ENCODE results near the gene ABCC6.

Gene ABCC6

GRCh38 chr16:16140537-16140936, 82.8 kb downstream of the ABCC6 start:
- H2AK5ac ChIP-seq (ENCODE audit: low read depth, low read length), result no peak overlapping the region
- H2AFZ ChIP-seq (ENCODE audit: low read length), result no peak overlapping the region
- no peak overlapping the region for H2BK5ac ChIP-seq (ENCODE audit: low read length)
- no peak overlapping the region for H3K4ac ChIP-seq (ENCODE audit: low read length)
- DNase-seq (ENCODE audit: low spot score), result no peak
- peaks cover 17 to 30% of the 10 kb centered on the region in 2 donors for H3K36me3 ChIP-seq (replicated peaks in 1 of 2; ENCODE audit: control insufficient read depth in 2 of 2, insufficient read depth in 2 of 2, low read length in 2 of 2)
- no peak overlapping the region for H2BK12ac ChIP-seq (ENCODE audit: low read length)
- H3K14ac ChIP-seq (ENCODE audit: low read length), result no peak overlapping the region
- H2BK120ac ChIP-seq (ENCODE audit: low read depth, low read length), result no peak overlapping the region
- H4K91ac ChIP-seq (ENCODE audit: low read depth, low read length, poor library complexity), result no peak overlapping the region
- no peak overlapping the region for H4K8ac ChIP-seq (ENCODE audit: low read depth, low read length)
- no peak overlapping the region for H3K18ac ChIP-seq (ENCODE audit: low read length)
- no CpG with 5 or more reads among the region's 4 CpGs for WGBS, 2 donors (ENCODE audit: extremely low coverage in 2 of 2, insufficient read length in 2 of 2, insufficient replicate concordance in 1 of 2)
- no peak overlapping the region for H3K23ac ChIP-seq (ENCODE audit: low read depth, low read length, poor library complexity)
- H2BK15ac ChIP-seq (ENCODE audit: low read length), result no peak overlapping the region
- no peaks in the 10 kb centered on the region for H3K4me1 ChIP-seq (ENCODE audit: control insufficient read depth in 2 of 2, insufficient read depth in 1 of 2, low read depth in 1 of 2, low read length in 2 of 2)
- H3K9ac ChIP-seq (ENCODE audit: low read depth, low read length, poor library complexity), result no peak overlapping the region
- no peaks in the 10 kb centered on the region for H3K9me3 ChIP-seq (replicated peaks in 1 of 2; ENCODE audit: control insufficient read depth in 2 of 2, insufficient read depth in 1 of 2, low read depth in 1 of 2, low read length in 2 of 2)
- no peaks in the 10 kb centered on the region for H3K27me3 ChIP-seq (ENCODE audit: control insufficient read depth in 3 of 3, insufficient read depth in 3 of 3, low read depth in 1 of 3, low read length in 3 of 3)
- no peaks in the 10 kb centered on the region for H3K79me1 ChIP-seq (ENCODE audit: low read depth, low read length)
- no peak overlapping the region for H3K4me3 ChIP-seq (ENCODE audit: low read length in 2 of 2)
- no peak overlapping the region for H3K4me2 ChIP-seq (ENCODE audit: insufficient read depth, low read length, poor library complexity, severe bottlenecking)
- H3K27ac ChIP-seq (replicated peaks; ENCODE audit: low read length), result no peak overlapping the region

GRCh38 chr16:16139806-16140205, 83.5 kb downstream of the ABCC6 start:
- no peak overlapping the region for H3K18ac ChIP-seq (ENCODE audit: low read length)
- H3K9me3 ChIP-seq (replicated peaks in 1 of 2; ENCODE audit: control insufficient read depth in 2 of 2, insufficient read depth in 1 of 2, low read depth in 1 of 2, low read length in 2 of 2), result no peaks in the 10 kb centered on the region
- H2BK12ac ChIP-seq (ENCODE audit: low read length), result no peak overlapping the region
- no peak overlapping the region for H4K91ac ChIP-seq (ENCODE audit: low read depth, low read length, poor library complexity)
- H3K14ac ChIP-seq (ENCODE audit: low read length), result no peak overlapping the region
- DNase-seq (ENCODE audit: low spot score), result no peak
- no peaks in the 10 kb centered on the region for H3K4me1 ChIP-seq (ENCODE audit: control insufficient read depth in 2 of 2, insufficient read depth in 1 of 2, low read depth in 1 of 2, low read length in 2 of 2)
- no CpG with 5 or more reads among the region's 7 CpGs for WGBS, 2 donors (ENCODE audit: extremely low coverage in 2 of 2, insufficient read length in 2 of 2, insufficient replicate concordance in 1 of 2)
- no peak overlapping the region for H3K9ac ChIP-seq (ENCODE audit: low read depth, low read length, poor library complexity)
- no peak overlapping the region for H2AFZ ChIP-seq (ENCODE audit: low read length)
- no peak overlapping the region for H2BK5ac ChIP-seq (ENCODE audit: low read length)
- H4K8ac ChIP-seq (ENCODE audit: low read depth, low read length), result no peak overlapping the region
- no peaks in the 10 kb centered on the region for H3K79me1 ChIP-seq (ENCODE audit: low read depth, low read length)
- H3K23ac ChIP-seq (ENCODE audit: low read depth, low read length, poor library complexity), result no peak overlapping the region
- H2AK5ac ChIP-seq (ENCODE audit: low read depth, low read length), result no peak overlapping the region
- H3K36me3 ChIP-seq (replicated peaks in 1 of 2; ENCODE audit: control insufficient read depth in 2 of 2, insufficient read depth in 2 of 2, low read length in 2 of 2), result peaks cover 17 to 28% of the 10 kb centered on the region in 2 donors
- H2BK15ac ChIP-seq (ENCODE audit: low read length), result no peak overlapping the region
- no peak overlapping the region for H2BK120ac ChIP-seq (ENCODE audit: low read depth, low read length)
- H3K27ac ChIP-seq (replicated peaks; ENCODE audit: low read length), result no peak overlapping the region
- H3K27me3 ChIP-seq (ENCODE audit: control insufficient read depth in 3 of 3, insufficient read depth in 3 of 3, low read depth in 1 of 3, low read length in 3 of 3), result no peaks in the 10 kb centered on the region
- H3K4me2 ChIP-seq (ENCODE audit: insufficient read depth, low read length, poor library complexity, severe bottlenecking), result no peak overlapping the region
- H3K4ac ChIP-seq (ENCODE audit: low read length), result no peak overlapping the region
- no peak overlapping the region for H3K4me3 ChIP-seq (ENCODE audit: low read length in 2 of 2)

- Histone ChIP-seq H3K79me1 (ENCODE audit: low read depth, low read length) (no peaks in the 10 kb centered on the region), H3K18ac (ENCODE audit: low read length) (no peak overlapping the region), H2BK12ac (ENCODE audit: low read length) (no peak overlapping the region), H3K4me3 (ENCODE audit: low read length in 2 of 2) (no peak overlapping the region), H3K9me3 (replicated peaks in 1 of 2; ENCODE audit: control insufficient read depth in 2 of 2, insufficient read depth in 1 of 2, low read depth in 1 of 2, low read length in 2 of 2) (no peaks in the 10 kb centered on the region), H2BK5ac (ENCODE audit: low read length) (no peak overlapping the region), H3K14ac (ENCODE audit: low read length) (no peak overlapping the region), H2BK15ac (ENCODE audit: low read length) (no peak overlapping the region), H3K27ac (replicated peaks; ENCODE audit: low read length) (no peak overlapping the region), H2BK120ac (ENCODE audit: low read depth, low read length) (no peak overlapping the region), H3K9ac (ENCODE audit: low read depth, low read length, poor library complexity) (no peak overlapping the region), H4K8ac (ENCODE audit: low read depth, low read length) (no peak overlapping the region), H3K4me1 (ENCODE audit: control insufficient read depth in 2 of 2, insufficient read depth in 1 of 2, low read depth in 1 of 2, low read length in 2 of 2) (no peaks in the 10 kb centered on the region), H2AFZ (ENCODE audit: low read length) (no peak overlapping the region), H3K4ac (ENCODE audit: low read length) (no peak overlapping the region), H3K36me3 (replicated peaks in 1 of 2; ENCODE audit: control insufficient read depth in 2 of 2, insufficient read depth in 2 of 2, low read length in 2 of 2) (peaks cover 17 to 32% of the 10 kb centered on the region in 2 donors), H3K4me2 (ENCODE audit: insufficient read depth, low read length, poor library complexity, severe bottlenecking) (no peak overlapping the region), H3K27me3 (ENCODE audit: control insufficient read depth in 3 of 3, insufficient read depth in 3 of 3, low read depth in 1 of 3, low read length in 3 of 3) (no peaks in the 10 kb centered on the region), H2AK5ac (ENCODE audit: low read depth, low read length) (no peak overlapping the region), H3K23ac (ENCODE audit: low read depth, low read length, poor library complexity) (no peak overlapping the region), H4K91ac (ENCODE audit: low read depth, low read length, poor library complexity) (no peak overlapping the region)
- no peak for DNase-seq (ENCODE audit: low spot score)
- WGBS, 2 donors (ENCODE audit: extremely low coverage in 2 of 2, insufficient read length in 2 of 2, insufficient replicate concordance in 1 of 2), result no CpG with 5 or more reads among the region's 10 CpGs
Observed at GRCh38 chr16:16139061-16139460, 84.2 kb downstream of the ABCC6 start.

GRCh38 chr16:16138034-16138635, 85.2 kb downstream of the ABCC6 start:
- Histone ChIP-seq H3K79me1 (ENCODE audit: low read depth, low read length) (no peaks in the 10 kb centered on the region), H2BK12ac (ENCODE audit: low read length) (no peak overlapping the region), H3K23ac (ENCODE audit: low read depth, low read length, poor library complexity) (no peak overlapping the region), H3K9me3 (replicated peaks in 1 of 2; ENCODE audit: control insufficient read depth in 2 of 2, insufficient read depth in 1 of 2, low read depth in 1 of 2, low read length in 2 of 2) (no peaks in the 10 kb centered on the region), H3K27ac (replicated peaks; ENCODE audit: low read length) (no peak overlapping the region), H2BK5ac (ENCODE audit: low read length) (no peak overlapping the region), H2AFZ (ENCODE audit: low read length) (no peak overlapping the region), H3K36me3 (replicated peaks in 1 of 2; ENCODE audit: control insufficient read depth in 2 of 2, insufficient read depth in 2 of 2, low read length in 2 of 2) (peaks cover 17 to 32% of the 10 kb centered on the region in 2 donors), H3K4ac (ENCODE audit: low read length) (no peak overlapping the region), H3K4me2 (ENCODE audit: insufficient read depth, low read length, poor library complexity, severe bottlenecking) (no peak overlapping the region), H2AK5ac (ENCODE audit: low read depth, low read length) (no peak overlapping the region), H3K27me3 (ENCODE audit: control insufficient read depth in 3 of 3, insufficient read depth in 3 of 3, low read depth in 1 of 3, low read length in 3 of 3) (no peaks in the 10 kb centered on the region), H4K8ac (ENCODE audit: low read depth, low read length) (no peak overlapping the region), H3K14ac (ENCODE audit: low read length) (no peak overlapping the region), H3K9ac (ENCODE audit: low read depth, low read length, poor library complexity) (no peak overlapping the region), H4K91ac (ENCODE audit: low read depth, low read length, poor library complexity) (no peak overlapping the region), H3K4me3 (ENCODE audit: low read length in 2 of 2) (no peak overlapping the region), H3K4me1 (ENCODE audit: control insufficient read depth in 2 of 2, insufficient read depth in 1 of 2, low read depth in 1 of 2, low read length in 2 of 2) (no peaks in the 10 kb centered on the region), H2BK120ac (ENCODE audit: low read depth, low read length) (no peak overlapping the region), H2BK15ac (ENCODE audit: low read length) (no peak overlapping the region), H3K18ac (ENCODE audit: low read length) (no peak overlapping the region)
- DNase-seq (ENCODE audit: low spot score), result no peak
- no CpG with 5 or more reads among the region's 15 CpGs for WGBS, 2 donors (ENCODE audit: extremely low coverage in 2 of 2, insufficient read length in 2 of 2, insufficient replicate concordance in 1 of 2)
